Measurements from ENCODE around the gene NXPH1.

The NXPH1 gene

GRCh38 chr7:8536431-8536830, 103.0 kb downstream of the NXPH1 start:
- TF ChIP-seq ZBTB7A (IDR thresholded peaks at IDR 0.05; ENCODE audit: low read depth) (no peak), TCF12 (IDR thresholded peaks at IDR 0.05; ENCODE audit: low read depth) (no peak), RAD21 (IDR thresholded peaks at IDR 0.05; ENCODE audit: low read depth) (no peak), MAX (IDR thresholded peaks at IDR 0.05) (no peak), CEBPB (IDR thresholded peaks at IDR 0.05) (no peak), CREB1 (IDR thresholded peaks at IDR 0.05; ENCODE audit: low read depth) (no peak), NFIC (IDR thresholded peaks at IDR 0.05) (no peak), YY1 (IDR thresholded peaks at IDR 0.05; ENCODE audit: low read depth) (no peak), TEAD4 (IDR thresholded peaks at IDR 0.05) (no peak), FOXM1 (IDR thresholded peaks at IDR 0.05; ENCODE audit: borderline replicate concordance, low read depth) (no peak), EP300 (IDR thresholded peaks at IDR 0.05; ENCODE audit: borderline replicate concordance) (no peak), REST (IDR thresholded peaks at IDR 0.05; ENCODE audit: low read depth) (no peak), USF1 (IDR thresholded peaks at IDR 0.05) (no peak)

- no peak for TF ChIP-seq FOXM1 (IDR thresholded peaks at IDR 0.05; ENCODE audit: borderline replicate concordance, low read depth)
- no peak for TF ChIP-seq CREB1 (IDR thresholded peaks at IDR 0.05; ENCODE audit: low read depth)
Measured at GRCh38 chr7:8549046-8549445, 115.6 kb downstream of the NXPH1 start.

GRCh38 chr7:8560501-8560900, 127.1 kb downstream of the NXPH1 start:
- TF ChIP-seq TCF12 (IDR thresholded peaks at IDR 0.05; ENCODE audit: low read depth) (no peak), CEBPB (IDR thresholded peaks at IDR 0.05) (no peak), NFIC (IDR thresholded peaks at IDR 0.05) (no peak), MAX (IDR thresholded peaks at IDR 0.05) (no peak), TEAD4 (IDR thresholded peaks at IDR 0.05) (no peak), USF1 (IDR thresholded peaks at IDR 0.05) (no peak), EP300 (IDR thresholded peaks at IDR 0.05; ENCODE audit: borderline replicate concordance) (no peak), EGR1 (IDR thresholded peaks at IDR 0.05) (no peak), CREB1 (IDR thresholded peaks at IDR 0.05; ENCODE audit: low read depth) (no peak), YY1 (IDR thresholded peaks at IDR 0.05; ENCODE audit: low read depth) (no peak), REST (IDR thresholded peaks at IDR 0.05; ENCODE audit: low read depth) (no peak), FOXM1 (IDR thresholded peaks at IDR 0.05; ENCODE audit: borderline replicate concordance, low read depth) (no peak)

- TF ChIP-seq REST (IDR thresholded peaks at IDR 0.05; ENCODE audit: low read depth) (no peak), EGR1 (IDR thresholded peaks at IDR 0.05) (no peak), CREB1 (IDR thresholded peaks at IDR 0.05; ENCODE audit: low read depth) (no peak), CEBPB (IDR thresholded peaks at IDR 0.05) (no peak), ZBTB7A (IDR thresholded peaks at IDR 0.05; ENCODE audit: low read depth) (no peak), FOXM1 (IDR thresholded peaks at IDR 0.05; ENCODE audit: borderline replicate concordance, low read depth) (no peak), EP300 (IDR thresholded peaks at IDR 0.05; ENCODE audit: borderline replicate concordance) (no peak), TCF12 (IDR thresholded peaks at IDR 0.05; ENCODE audit: low read depth) (no peak), RAD21 (IDR thresholded peaks at IDR 0.05; ENCODE audit: low read depth) (no peak), MAX (IDR thresholded peaks at IDR 0.05) (no peak), YY1 (IDR thresholded peaks at IDR 0.05; ENCODE audit: low read depth) (no peak), NFIC (IDR thresholded peaks at IDR 0.05) (no peak), TAF1 (IDR thresholded peaks at IDR 0.05; ENCODE audit: low read depth) (no peak), TEAD4 (IDR thresholded peaks at IDR 0.05) (no peak)
Measured at GRCh38 chr7:8561449-8561848, 128.0 kb downstream of the NXPH1 start.
